GM12874 (cell line): ENCODE measurements around the gene POU6F2.

Experiments used
- TF ChIP-seq, protein P1 (sequence below): IDR thresholded peaks from 2 replicates; pipeline ENCODE4 v1.5.1; 2011; ENCODE audit warnings: low read depth, mild to moderate bottlenecking, control low read depth, low read length, moderate library complexity; ENCODE audit not compliant: insufficient read depth

POU6F2 gene

GRCh38 chr7:38953971-38954370 lies 23.7 kb upstream of the POU6F2 start:
- TF ChIP-seq, protein P1, sequence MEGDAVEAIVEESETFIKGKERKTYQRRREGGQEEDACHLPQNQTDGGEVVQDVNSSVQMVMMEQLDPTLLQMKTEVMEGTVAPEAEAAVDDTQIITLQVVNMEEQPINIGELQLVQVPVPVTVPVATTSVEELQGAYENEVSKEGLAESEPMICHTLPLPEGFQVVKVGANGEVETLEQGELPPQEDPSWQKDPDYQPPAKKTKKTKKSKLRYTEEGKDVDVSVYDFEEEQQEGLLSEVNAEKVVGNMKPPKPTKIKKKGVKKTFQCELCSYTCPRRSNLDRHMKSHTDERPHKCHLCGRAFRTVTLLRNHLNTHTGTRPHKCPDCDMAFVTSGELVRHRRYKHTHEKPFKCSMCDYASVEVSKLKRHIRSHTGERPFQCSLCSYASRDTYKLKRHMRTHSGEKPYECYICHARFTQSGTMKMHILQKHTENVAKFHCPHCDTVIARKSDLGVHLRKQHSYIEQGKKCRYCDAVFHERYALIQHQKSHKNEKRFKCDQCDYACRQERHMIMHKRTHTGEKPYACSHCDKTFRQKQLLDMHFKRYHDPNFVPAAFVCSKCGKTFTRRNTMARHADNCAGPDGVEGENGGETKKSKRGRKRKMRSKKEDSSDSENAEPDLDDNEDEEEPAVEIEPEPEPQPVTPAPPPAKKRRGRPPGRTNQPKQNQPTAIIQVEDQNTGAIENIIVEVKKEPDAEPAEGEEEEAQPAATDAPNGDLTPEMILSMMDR, result no peak

DNA sequence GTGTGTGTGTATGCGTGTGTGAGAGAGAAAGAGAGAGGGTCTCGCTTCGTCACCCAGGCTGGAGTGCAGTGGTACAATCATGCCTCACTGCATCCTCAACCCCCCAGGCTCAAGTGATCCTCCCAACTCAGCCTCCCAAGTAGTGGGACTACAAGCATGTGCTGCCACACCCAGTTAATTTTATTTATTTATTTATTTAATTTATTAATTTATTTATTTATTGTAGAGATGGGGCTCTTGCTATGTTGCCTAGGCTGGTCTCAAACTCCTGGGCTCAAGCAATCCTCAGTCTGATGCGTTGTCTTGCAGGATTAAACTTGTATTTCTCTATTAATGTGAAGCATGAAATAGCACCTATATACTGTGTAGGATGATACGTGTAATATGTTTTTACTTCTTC lies 21.8 kb upstream of the POU6F2 start:
- TF ChIP-seq, protein P1, result no peak

GRCh38 chr7:38962028-38962427 lies 15.7 kb upstream of the POU6F2 start:
- TF ChIP-seq, protein P1, result no peak

DNA sequence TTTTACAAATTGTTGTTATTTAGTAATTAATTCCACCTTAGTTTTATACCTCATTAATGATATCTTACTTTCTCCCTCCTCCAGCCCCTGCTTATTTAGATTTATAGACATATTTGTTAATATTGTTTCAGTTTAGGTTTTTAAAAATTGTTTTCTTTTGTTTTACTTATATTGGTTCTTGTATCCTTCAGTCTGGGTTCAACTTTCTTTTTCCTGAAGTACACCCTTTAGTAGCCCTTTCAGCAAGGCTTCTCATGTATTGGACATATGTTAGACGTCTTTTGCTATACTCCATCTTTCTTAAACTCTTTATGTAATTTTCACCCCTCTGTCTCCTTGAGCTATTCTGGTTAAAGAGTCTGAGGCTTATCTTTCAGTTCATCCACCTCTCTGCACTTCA lies 12.8 kb upstream of the POU6F2 start:
- TF ChIP-seq, protein P1, result no peak

DNA sequence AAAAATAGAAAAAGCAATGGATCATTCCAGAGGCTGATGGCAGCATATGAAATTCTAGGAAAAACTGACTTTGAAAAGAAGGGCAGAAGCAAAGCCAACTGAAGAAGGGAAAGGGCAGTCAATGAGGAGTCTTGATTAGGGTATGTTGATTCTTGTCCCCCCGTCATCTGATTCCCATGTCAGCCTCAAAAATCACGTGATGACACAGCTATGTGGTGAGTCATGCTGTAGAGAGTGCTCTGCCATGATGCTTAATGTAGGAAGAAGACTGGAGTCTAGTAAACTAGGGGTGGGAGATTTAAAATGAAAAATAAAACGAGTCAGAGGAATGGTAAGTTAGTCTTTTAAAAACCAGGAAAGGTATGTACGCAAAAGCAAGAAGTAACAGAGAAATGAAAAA lies 3.9 kb upstream of the POU6F2 start:
- TF ChIP-seq, protein P1, result no peak

DNA sequence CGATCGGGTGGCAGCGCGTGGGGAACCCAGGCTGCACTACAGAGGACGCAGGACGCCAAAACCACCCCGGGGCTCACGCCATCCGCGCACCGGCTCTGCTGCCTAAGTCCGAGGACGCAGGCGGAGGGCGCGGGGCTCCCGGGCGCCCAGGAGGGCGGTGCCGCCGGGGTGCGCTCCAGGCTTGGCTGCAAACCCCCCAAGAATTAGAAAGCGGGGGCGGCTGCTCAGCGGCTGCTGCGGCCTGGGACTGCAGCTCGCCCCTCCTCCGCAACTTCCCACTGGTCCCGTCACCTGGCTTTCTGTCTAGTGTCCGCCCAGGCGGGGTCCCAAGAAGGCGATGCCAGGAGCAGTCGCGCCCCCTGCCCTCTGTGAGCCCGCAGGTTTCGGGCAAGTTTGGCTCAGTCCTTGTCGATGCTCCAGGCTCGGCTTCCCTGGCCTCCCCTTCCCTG lies 1.7 kb upstream of the POU6F2 start:
- TF ChIP-seq, protein P1, result no peak

DNA sequence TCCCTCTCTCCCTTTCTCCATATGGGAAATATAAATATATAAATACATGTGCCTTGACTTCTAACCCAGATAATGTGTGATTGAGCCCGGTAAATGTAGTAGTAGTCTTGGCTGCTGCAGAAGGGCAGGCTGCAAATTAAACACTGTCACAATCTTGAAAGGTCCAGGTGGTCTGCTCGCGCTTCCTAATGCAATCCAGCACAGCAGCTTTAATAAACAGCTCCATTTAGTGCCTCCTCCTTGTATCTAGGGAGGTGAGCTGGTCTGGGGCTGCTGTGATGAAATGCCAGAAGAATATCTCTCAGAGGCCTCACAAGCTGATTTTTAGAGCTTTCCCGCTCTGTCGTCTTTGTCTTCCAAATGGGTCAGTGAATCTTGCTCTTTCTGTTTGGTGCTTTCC lies 782 bp downstream of the POU6F2 start:
- TF ChIP-seq, protein P1, result no peak

GRCh38 chr7:38992203-38992602 lies 14.5 kb downstream of the POU6F2 start:
- TF ChIP-seq, protein P1, result no peak
